NCI-H2029 (cell line): ENCODE results near the gene MPST.
"Not testable (repeated sequence)": the region's sequence is repeated elsewhere in the genome, so short reads cannot be mapped to it uniquely, and the experiment has no call there.

Experiments used
- DNase-seq: peaks from one replicate; lab custom pipeline; 2025; lab: John Stamatoyannopoulos, UW

MPST gene

DNA sequence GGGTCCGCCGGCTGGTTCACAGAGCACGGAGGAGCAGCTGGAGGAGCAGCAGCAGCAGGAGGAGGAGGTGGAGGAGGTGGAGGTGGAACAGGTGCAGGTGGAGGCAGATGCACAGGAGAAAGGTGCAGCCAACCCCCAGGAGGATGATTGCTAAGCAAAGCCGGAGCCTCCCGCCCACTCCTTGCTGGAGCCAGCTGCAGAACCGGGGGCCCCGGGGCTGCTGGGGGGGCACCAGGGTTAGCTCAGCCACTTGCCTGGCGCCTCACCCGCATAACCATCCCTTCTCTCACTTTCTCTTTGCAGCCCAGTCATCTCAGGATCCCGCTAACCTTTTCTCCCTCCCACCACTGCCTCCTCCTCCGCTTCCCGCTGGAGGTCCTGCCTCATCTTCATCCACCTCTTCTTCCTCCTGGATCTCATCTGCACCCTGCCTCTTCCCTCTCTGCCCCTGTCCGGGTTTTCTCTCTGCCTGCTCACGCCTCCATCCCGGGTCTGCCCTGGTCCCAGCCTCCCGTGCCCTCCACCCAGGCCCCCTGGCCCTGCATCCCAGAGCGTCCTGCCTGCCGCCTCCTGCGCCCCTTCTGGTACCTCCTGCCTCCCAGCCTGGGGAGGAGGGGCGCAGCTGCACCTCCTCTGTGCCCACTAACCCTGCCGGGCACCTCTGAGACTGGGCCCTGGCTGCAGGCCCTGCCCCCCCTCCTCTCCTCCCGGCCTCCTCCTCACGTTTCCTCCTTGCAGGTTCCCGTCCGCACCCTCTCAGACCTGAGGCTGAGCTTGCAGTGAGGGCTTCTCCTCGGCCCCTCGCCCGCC, 41.5 kb downstream of the MPST start:
- DNase-seq, result no peak

DNA sequence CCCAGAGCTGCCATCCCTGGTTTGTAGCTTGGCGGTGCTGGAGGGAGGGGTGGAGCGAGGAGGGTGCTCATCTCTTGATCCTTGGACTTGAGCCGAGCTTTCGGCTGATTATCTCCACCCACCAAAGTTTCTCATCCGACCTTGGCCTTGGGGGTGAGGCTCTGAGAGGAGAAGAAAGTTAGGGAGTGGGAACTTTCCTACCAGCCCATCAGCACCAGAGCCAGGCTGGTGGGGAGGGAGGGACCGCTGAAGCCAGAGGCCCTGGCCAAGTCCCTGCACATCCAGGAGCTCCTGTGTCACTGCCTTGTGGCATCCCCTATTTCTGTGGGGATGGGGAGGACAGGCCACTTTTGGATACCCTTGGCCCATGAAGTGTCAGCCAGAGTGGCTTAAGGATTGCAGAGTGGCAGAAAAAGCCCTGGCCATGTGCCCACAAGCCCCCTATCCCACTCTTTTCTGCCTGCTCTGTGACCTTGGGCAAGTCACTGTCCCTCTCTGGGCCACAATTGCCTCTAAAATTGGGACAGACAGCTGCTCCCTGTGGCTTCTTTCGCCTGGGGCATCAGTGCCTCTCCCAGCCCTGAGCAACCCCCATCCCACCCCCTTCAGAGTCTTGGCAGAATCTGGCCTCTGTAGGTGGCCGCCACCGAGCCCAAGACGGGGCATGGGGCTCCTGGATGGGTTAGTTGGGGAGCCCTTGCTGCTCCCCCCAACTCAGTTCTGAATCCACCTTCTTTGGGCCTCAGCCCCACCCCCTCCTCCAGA, 42.3 kb downstream of the MPST start:
- no peak for DNase-seq

DNA sequence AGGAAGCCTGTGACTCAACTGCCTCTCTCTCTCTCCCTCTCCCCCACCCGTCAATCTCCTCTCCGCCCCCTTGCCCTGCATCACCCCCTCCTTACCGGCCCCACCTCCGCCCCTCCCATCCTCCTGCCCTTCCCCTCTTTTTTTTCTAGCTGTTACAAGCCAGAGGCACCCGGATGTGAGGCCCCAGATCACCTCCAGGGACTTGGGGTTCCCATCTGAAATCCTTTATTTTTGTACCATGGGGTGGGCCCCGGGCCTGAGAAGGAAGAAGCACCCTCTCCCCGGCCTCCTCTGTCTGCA, 42.8 kb downstream of the MPST start:
- DNase-seq, result no peak

DNA sequence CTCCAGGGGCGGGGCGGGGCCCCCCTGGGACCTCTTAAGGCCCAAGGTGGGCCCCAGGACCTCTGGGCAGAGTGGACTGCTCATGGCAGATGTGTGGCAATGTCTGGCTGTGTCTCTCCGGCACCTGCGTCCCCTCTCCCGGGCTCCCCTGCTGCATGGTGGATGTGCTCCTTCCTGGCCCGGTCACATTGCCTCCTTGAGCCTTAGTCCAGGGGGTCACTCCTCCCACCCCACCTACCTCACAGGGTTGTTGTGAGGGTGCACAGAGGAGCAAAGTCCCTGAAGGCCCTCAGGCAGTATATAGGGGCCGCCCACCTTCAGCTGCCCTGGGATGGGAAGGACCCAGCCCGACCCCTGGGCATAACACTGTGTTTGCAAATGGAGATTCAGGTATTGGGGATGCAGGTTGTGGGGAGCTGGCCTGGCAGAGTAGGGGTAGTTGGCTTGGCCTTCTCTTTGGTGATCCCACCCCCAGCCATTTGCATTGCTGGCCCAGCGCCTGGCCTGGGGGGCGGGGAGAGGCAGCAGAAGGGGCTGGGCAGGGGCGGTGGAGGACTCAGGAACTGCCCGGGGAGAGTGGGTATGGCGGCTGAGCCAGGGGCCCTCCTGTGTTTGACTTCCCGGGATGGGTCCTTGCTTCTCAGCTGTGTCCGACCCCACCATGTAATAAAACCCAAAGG, 43.3 kb downstream of the MPST start:
- DNase-seq, result no peak

DNA sequence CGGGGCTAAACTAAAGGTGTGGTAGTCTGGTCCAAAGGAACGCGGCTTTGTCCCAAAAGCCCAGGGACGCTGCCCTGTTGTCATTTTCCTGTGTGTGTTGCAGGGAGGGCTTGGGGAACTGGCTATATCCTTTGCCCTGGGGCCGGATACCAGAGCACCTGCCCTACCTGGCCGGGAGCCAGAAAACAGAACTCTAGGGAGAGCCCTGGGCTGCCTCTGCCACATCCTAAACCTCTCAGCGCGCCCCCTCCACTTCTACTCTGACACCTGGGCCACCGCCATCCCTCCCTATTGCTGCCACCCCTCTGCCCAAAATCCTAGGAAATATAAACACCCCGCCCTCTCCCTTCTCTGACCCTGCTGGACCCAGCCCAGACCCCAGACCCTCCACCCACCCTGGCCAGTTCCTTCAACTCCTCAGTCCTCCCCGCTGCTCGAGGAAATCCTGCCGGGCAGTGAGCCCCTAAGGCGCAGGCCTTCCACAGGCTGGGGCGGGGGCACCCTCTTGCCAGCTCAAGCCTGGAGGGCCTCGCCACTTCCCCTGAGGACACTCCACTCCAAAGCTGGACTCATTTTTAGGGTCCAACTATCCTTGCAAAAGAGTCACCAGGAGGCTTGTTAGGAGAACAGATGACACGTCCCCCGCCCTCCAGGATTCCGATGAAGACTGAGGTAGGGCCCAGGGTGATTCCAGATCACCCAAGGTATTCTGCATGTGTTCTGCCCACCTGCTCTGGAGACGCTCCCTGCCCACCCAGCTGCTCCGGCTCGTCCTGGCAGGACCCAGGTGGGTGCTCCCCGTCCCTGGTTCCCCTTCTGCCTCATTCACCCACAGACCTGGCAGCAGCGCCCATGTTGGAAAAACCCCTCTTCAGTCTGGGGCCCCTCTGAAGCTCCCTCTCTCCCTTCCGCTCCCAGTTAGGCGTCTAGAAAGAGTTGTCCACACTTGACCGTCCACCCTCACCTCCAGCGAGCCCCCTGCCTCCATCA, 44.2 kb downstream of the MPST start:
- peak; percentile 76 for DNase-seq

DNA sequence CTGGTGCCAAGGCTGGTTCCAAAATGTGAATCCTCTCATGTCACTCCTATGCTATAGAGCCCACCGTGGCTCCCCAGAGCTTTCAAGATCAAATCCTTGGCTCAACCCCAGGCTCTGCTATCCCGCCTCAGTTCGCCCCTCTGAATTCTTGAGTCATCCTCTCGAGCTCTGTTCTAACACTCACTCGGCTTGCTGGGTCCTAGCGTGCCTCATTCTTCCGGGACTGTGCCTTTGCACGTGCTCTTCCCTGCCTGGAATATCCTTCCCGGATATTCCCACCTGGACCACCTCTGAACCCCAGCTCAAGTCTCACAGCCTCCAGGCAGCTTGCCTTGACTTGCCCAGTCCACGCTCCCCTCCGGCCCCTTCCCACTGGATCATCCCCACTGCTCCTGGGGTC, 45.0 kb downstream of the MPST start:
- DNase-seq, result no peak

DNA sequence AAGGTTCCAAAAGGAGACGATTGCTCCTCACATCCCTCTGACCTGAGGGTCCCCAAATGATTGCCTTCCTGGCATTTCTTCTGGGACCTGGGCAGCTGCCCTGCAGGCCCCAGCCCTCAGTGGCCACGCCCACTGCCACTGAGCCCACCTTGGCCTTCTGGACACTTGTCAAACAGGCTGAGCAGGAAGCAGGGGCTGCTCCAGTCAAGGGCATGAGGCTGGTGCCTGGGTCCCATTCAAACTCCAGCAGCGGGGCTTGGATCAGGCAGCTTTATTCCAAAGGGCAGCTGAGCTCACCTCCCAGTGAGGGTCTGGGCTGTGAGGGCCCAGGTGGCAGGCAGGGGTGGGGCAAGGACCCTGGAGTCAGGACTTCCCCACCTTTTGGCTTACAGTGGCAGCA, 45.6 kb downstream of the MPST start:
- DNase-seq, result no peak

DNA sequence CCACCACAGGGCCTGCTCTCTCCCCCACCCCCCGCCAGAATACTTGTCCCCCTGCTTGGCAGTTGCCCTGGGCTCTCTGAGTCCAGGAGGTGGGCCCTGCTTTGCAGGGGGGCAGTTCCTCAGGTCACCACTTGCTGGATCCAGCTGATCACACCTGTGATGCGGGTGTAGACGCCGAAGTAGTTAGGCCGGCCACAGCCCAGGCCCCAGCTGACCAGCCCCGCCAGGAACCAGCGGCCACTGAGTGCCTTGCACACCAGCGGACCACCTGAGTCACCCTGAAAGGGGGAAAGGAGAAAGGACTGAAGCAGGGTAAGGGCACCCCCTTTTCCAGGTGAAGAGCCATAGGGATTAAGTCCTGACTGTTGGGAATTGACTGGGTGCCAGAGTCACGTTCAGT, 46.4 kb downstream of the MPST start:
- no peak for DNase-seq

DNA sequence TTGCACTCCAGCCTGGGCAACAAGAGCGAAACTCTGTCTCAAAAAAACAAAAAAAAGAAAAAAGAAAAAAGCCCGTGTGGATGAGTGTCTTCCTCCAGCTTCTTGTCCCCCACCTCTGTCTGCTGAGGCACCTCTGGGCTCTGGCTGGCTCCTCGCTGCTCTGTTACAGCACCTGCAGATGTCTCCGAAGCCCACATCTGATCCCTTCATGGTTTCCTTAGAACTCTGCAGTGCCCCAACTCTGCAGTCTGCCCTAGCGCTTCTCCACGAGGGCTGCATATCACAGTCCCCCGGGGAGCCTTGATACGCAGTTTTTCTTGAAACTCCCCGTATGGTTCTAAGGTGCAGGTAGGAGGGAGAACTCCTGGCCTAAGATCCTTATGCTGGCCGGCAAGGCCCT, 47.9 kb downstream of the MPST start:
- DNase-seq, result no peak

DNA sequence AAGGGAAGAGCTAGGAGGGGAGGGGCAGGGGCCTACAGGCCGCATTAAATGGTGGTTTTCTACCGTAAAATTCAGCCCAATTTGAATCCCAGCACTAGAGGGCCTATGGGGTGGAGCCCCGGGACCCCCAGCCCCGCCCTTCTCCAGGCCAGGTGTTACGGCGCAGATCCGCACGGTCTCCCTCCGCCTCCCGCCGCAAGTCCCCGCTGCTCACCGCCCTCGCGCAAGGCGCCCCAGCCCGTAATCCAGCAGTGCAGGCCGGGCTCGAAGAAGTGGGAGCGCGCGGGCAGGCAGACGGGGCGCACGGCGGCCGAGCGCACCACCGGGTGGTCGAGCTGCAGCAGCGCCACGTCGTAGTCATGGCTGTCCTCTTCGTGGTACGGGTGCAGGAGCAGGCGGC, 49.3 kb downstream of the MPST start:
- no peak for DNase-seq

DNA sequence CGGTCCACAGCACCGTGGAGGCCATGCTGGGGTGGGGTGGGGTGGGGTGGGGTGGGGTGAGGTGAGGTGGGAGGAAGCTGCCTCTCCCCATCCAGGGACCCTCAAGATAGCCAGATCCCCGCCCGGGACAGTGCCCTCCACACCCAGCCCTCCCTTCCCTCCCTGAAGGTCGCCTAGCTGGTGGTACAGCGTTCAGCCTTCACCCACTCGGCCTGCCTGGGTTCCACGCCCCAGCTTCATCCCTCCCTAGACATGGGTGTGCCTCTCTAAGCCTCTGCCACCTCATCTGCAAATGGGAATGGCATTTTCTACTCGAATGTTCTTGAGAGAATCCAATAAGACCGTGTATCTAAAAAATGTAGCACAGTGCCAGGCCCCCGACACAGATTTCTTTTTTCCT, 49.8 kb downstream of the MPST start:
- DNase-seq, result no peak

DNA sequence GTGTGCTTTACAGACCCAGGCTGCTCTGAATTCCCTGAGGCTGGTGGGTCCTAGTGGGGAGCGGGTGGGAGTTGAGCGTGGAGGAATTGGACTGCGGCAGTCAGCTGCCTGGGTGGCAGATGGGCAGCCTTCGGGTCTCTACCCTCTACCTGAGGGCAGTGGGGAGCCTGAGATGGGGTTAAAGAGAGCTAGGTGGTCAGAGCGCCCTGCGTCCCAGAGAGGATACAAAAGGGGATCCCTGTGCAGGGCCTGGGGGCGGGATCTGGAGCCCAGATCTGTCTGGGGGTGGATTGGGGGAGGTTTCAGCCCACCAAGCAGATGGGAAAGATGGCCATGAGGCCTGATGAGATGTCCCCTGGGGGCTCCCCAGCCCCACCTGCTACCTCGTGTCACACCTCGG, 50.2 kb downstream of the MPST start:
- DNase-seq, result no peak

DNA sequence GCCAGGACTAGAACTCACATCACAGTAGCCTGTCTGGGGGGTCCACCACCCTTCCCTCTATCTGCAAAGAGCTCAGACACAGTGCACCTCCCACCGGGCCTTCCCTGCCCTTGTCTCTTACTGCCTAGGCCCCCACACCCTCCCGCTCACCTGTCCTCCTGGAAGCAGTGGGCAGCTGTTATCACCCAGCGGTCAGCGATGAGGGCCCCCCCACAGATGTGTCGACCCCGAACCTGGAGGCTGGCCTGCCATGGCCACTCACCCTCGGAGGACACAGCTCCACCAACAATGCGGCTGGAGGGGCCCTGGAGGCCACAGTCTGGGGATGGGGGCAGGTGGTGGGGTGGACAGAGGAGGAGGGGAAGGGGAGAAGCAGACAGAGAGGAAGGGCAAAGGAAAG, 50.8 kb downstream of the MPST start:
- no peak for DNase-seq

DNA sequence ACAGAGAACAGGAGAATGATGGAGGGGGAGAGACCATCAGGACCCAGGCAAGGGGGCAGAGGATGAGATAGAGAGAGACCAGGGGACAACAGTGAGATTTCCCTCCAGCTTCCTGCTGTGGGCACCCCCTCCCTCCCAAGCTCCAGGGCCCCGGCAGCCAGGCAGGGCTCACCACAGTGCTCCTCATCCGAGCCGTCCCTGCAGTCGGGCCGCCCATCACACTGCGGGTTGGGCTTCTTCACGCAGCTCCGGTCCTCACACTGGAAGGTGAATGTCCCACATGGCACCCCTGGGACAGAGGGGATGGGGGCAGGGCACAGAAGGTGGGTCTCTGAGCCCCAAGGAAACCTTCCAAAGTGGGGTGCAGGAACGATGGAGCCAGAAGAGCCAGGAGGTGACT, 51.2 kb downstream of the MPST start:
- DNase-seq, result no peak

DNA sequence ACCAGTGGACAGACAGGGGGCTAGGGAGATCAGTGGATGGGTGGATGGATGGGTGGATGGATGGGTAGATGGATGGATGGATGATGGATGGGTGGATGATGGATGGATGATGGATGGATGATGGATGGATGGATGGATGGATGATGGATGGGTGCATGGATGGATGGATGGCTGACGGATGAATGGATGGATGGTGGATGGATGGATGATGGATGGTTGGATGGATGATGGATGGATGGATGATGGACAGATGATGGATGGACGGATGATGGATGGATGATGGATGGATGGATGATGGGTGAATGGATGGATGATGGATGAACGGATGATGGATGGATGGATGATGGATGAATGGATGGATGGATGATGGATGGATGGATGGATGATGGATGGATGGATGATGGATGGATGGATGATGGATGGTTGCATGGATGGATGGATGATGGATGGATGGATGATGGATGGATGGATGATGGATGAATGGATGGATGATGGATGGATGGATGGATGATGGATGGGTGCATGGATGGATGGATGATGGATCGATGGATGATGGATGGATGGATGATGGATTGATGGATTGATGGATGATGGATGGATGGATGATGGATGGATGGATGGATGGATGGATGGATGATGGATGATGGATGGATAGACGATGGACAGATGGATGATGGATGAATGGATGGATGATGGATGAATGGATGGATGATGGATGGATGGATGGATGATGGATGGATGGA, 52.5 kb downstream of the MPST start:
- not testable (repeated sequence) for DNase-seq

DNA sequence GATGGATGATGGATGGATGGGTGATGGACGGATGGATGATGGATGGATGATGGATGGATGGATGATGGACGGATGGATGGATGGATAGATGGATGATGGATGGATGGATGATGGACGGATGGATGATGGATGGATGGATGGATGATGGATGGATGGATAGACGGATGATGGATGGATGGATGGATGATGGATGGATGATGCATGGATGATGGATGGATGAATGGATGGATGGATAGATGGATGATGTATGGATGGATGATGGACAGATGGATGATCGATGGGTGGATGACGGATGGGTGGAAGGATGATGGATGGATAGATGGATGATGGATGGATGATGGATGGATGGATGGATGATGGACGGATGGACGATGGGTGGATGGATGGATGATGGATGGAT, 53.1 kb downstream of the MPST start:
- DNase-seq, result no peak

DNA sequence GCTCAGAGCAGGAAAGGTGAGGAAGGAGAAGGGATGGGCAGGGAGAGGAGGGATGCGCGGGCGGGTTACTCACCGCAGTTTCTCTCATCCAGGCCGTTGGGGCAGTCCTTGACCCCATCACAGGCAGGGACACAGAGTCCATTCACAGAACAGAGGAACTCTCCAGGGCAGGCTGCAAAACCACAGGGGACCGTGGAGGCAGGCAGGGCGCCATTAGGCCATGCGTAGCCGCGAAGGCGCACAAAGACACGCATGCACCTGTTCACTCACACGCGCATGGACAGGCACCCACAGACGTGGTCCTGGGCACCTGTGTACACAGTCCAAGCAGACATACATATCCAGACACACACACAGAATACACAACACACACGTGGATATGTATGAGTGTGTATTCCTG, 55.0 kb downstream of the MPST start:
- no peak for DNase-seq

DNA sequence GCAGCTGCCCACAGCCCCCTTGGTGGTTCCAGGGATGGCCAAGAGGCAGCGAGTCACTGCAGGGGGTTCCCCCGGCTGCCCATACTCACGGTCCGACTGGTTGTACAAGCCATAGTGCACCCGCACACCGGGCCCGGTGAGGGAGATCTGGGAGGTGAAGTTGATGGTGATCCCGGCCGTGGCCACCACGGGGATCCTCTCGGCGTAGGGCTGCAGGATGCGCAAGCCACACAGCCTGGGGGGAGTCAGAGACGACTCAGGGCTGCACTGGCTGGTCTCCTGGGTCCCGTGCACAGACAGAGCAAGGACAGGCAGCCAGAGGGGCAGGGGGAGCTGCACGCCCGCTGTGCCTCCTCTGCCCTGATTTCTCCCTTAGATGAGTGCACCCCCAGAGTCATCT, 55.5 kb downstream of the MPST start:
- no peak for DNase-seq

DNA sequence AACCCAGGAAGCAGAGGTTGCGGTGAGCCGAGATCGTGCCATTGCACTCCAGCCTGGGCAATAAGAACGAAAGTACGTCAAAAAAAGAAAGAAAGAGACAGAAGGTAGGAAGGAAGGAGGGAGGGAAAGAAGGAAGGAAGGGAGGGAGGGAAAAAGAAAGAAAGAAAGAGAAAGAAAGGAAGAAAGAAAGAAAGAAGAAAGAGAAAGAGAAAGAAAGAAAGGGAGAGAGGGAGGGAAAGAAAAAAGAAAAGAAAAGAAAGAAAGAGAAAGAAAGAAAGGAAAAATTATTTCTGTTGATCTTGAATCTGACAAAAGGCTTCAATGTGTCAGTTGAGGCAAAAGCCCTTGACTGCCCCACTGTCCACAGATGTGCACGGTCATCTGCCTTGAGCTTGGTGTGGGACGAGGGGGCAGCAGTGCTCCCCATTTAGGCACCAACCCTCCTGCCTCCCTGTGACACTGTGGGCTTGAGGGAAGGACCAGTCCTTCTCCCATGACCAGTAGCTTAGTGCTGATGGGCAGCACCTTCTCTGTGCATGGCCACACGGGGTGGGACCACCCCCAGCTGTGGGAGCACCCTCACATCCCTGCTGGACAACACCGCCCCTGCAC, 56.4 kb downstream of the MPST start:
- no peak for DNase-seq

DNA sequence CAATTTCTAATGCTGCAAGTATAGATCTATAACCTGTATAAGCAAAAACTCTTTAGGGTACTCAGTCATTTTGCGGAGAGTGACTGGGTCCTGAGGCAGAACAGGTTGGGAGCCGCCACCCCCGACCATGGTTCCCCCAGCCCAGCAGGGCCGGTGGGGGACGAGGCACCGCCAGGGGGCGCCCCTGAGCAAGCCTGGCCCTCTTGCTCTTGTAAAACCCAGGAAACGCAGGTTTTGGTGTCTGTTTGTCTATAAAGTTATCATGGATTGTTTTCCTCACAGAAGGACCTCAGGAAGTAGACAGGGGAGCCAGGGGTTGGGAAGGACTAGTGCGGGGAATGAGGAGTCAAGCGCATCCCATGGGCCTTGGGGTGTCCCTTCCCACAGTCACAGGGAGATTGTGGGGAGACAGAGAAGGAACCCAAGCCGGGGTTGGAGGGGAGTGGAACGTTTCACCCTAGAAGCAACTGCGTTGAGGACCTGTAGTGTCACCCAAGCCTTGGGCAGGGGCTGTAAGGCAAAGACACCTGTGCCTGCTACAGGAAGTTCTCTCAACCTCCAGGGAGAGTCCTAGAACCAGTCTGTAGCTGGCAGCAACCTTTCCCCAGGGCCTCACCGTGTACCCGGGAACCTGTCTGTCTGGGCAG, 58.4 kb downstream of the MPST start:
- DNase-seq, result peak; percentile 28
